DOHH2 (cell line): ENCODE data around the gene COL5A1.

ENCODE experiments used
- H3F3A ChIP-seq: fragments of 200-600 bp; sonication (generic), shearing (Covaris generic); 2 replicates; pipeline ENCODE4 v1.6.0; 2016; ENCODE audit warnings: antibody characterized with exemption, mild to moderate bottlenecking; ENCODE audit not compliant: control insufficient read depth, insufficient read depth
- H3K27ac ChIP-seq: fragments of 200-600 bp; sonication (generic); 2 replicates; pipeline ENCODE4 v1.5.1; 2014; ENCODE audit warnings: low read depth, mild to moderate bottlenecking, low read length, moderate library complexity
- H3K27me3 ChIP-seq: fragments of 200-600 bp; sonication (generic); 2 replicates; pipeline ENCODE4 v1.6.1; 2014; ENCODE audit warnings: mild to moderate bottlenecking, low read length, mixed read lengths; ENCODE audit not compliant: control insufficient read depth
- H3K36me3 ChIP-seq: fragments of 200-600 bp; sonication (generic); 2 replicates; pipeline ENCODE4 v1.6.1; 2014; ENCODE audit warnings: mild to moderate bottlenecking, low read length, moderate library complexity, mixed read lengths; ENCODE audit not compliant: control insufficient read depth
- H3K4me1 ChIP-seq: fragments of 200-600 bp; sonication (generic); 2 replicates; pipeline ENCODE4 v1.6.1; 2014; ENCODE audit warnings: mild to moderate bottlenecking, low read length, mixed read lengths; ENCODE audit not compliant: control insufficient read depth
- H3K4me2 ChIP-seq: fragments of 200-600 bp; sonication (generic); 2 replicates; pipeline ENCODE4 v1.6.0; 2014; ENCODE audit warnings: mild to moderate bottlenecking, low read length, moderate library complexity
- H3K4me3 ChIP-seq: fragments of 200-600 bp; sonication (generic); 2 replicates; pipeline ENCODE4 v1.5.1; 2014; ENCODE audit warnings: mild to moderate bottlenecking, low read length, mixed read lengths
- H3K79me2 ChIP-seq: fragments of 200-600 bp; sonication (generic); 2 replicates; pipeline ENCODE4 v1.6.1; 2014; ENCODE audit warnings: mild to moderate bottlenecking, low read length, mixed read lengths; ENCODE audit not compliant: control insufficient read depth
- H3K9me2 ChIP-seq: fragments of 200-600 bp; sonication (generic); replicated peaks from 2 replicates; pipeline ENCODE4 v1.6.1; 2014; ENCODE audit warnings: mild to moderate bottlenecking, low read length, mixed read lengths; ENCODE audit not compliant: control insufficient read depth
- H3K9me3 ChIP-seq: fragments of 200-600 bp; sonication (generic); 2 replicates; pipeline ENCODE4 v1.6.1; 2014; ENCODE audit warnings: antibody characterized with exemption, low read length, mixed read lengths; ENCODE audit not compliant: control insufficient read depth, insufficient read depth
- H4K20me1 ChIP-seq: fragments of 200-600 bp; sonication (generic); 2 replicates; pipeline ENCODE4 v1.6.0; 2014; ENCODE audit warnings: low read depth, mild to moderate bottlenecking, antibody characterized with exemption, low read length, moderate library complexity; ENCODE audit not compliant: control insufficient read depth, insufficient read depth
- EZH2phosphoT487 ChIP-seq: fragments of 200-600 bp; sonication (generic); IDR thresholded peaks from 2 replicates; pipeline ENCODE4 v1.6.1; 2017; ENCODE audit warnings: borderline replicate concordance, mild to moderate bottlenecking, antibody characterized with exemption, low read length, moderate library complexity, mixed read lengths
- TF ChIP-seq, protein P1 (sequence below): fragments of 200-600 bp; sonication (generic); IDR thresholded peaks from one replicate; pipeline ENCODE4 v1.5.1; 2014; ENCODE audit warnings: antibody characterized with exemption, mild to moderate bottlenecking, low read depth, low read length; ENCODE audit not compliant: poor library complexity, severe bottlenecking

COL5A1 gene

DNA sequence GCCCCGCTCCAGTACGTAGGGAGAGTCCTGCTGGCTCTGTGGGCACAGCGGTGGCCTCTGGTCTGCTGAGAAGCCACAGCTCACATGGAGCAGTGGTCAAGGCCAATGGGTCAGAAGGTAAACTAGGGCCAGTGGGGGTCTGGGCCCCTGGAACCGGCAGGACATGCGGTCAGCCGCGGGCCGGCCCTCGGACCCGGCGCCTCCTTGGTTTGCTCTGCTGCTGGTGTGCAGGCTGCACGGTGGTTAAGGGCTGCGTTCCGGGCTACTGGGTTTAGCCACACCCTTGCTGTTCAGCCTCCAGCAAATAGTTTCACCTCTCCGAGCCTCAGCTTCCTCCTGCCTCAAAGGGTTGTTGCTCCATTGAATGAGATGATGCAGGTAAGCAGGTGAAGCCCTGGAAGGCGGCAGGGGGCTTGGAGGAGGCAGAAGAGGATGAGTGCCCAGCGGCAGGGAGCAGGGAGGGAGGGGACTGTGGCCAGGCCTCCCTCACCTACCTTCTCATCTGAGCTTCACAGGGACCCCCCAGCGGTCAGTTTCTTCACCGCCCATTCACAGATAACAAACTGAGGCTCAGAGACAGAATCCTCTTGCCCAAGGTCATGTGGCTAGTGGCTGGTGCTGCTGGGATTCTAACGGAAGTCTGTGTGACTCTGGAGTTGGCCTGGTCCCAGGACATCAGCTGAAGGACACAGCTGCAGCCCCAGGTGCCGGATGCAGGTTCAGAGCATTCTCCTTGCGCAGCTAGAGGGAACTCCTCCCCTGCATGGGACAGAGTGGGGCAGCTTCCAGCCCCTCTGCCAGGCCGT is 3.7 kb upstream of the COL5A1 start:
- no peak for TF ChIP-seq EZH2phosphoT487
- TF ChIP-seq, protein P1, sequence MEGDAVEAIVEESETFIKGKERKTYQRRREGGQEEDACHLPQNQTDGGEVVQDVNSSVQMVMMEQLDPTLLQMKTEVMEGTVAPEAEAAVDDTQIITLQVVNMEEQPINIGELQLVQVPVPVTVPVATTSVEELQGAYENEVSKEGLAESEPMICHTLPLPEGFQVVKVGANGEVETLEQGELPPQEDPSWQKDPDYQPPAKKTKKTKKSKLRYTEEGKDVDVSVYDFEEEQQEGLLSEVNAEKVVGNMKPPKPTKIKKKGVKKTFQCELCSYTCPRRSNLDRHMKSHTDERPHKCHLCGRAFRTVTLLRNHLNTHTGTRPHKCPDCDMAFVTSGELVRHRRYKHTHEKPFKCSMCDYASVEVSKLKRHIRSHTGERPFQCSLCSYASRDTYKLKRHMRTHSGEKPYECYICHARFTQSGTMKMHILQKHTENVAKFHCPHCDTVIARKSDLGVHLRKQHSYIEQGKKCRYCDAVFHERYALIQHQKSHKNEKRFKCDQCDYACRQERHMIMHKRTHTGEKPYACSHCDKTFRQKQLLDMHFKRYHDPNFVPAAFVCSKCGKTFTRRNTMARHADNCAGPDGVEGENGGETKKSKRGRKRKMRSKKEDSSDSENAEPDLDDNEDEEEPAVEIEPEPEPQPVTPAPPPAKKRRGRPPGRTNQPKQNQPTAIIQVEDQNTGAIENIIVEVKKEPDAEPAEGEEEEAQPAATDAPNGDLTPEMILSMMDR: no peak
- Histone ChIP-seq H3K27ac (no peak overlapping the region), H3K79me2 (no peaks in the 10 kb centered on the region), H3F3A (no peaks in the 10 kb centered on the region), H3K4me1 (no peaks in the 10 kb centered on the region), H3K9me2 (no peaks in the 10 kb centered on the region), H3K4me3 (no peak overlapping the region), H3K4me2 (no peak overlapping the region), H3K36me3 (no peaks in the 10 kb centered on the region), H3K27me3 (no peaks in the 10 kb centered on the region), H3K9me3 (no peaks in the 10 kb centered on the region), H4K20me1 (no peaks in the 10 kb centered on the region)

GRCh38 chr9:134638502-134639090 is 3.0 kb upstream of the COL5A1 start:
- no peaks in the 10 kb centered on the region for H3K79me2 ChIP-seq
- H3K4me3 ChIP-seq: no peak overlapping the region
- no peaks in the 10 kb centered on the region for H3K4me1 ChIP-seq
- H3K27me3 ChIP-seq: no peaks in the 10 kb centered on the region
- H3K27ac ChIP-seq: no peak overlapping the region
- no peaks in the 10 kb centered on the region for H4K20me1 ChIP-seq
- H3K9me2 ChIP-seq: no peaks in the 10 kb centered on the region
- no peak for TF ChIP-seq EZH2phosphoT487
- TF ChIP-seq, protein P1: no peak
- H3F3A ChIP-seq: no peaks in the 10 kb centered on the region
- no peak overlapping the region for H3K4me2 ChIP-seq
- H3K9me3 ChIP-seq: no peaks in the 10 kb centered on the region
- no peaks in the 10 kb centered on the region for H3K36me3 ChIP-seq

DNA sequence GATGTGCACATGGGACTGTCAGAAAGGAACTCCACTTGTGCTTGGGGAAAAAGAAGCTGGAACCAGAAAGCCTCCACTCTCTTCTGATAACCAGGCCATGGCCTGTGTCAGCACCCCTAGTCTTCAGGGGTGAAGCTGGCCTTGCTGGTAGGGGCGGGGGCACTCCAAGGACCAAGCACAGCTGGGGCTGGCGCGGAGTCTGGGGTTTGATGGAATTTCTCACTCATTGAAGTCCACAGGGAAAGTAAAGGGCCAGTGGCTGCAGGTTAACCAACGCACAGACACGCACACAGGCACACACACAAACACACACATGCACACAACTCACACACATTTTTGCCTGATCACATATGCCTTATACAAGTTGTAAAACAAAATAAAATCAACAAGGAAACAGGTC is 1.6 kb upstream of the COL5A1 start:
- Histone ChIP-seq H3K4me2 (no peak overlapping the region), H3K4me3 (no peak overlapping the region), H4K20me1 (no peaks in the 10 kb centered on the region), H3K27me3 (no peaks in the 10 kb centered on the region), H3K9me2 (no peaks in the 10 kb centered on the region), H3K79me2 (no peaks in the 10 kb centered on the region), H3K4me1 (no peaks in the 10 kb centered on the region), H3K9me3 (no peaks in the 10 kb centered on the region), H3F3A (no peaks in the 10 kb centered on the region), H3K27ac (no peak overlapping the region), H3K36me3 (no peaks in the 10 kb centered on the region)
- no peak for TF ChIP-seq EZH2phosphoT487
- TF ChIP-seq, protein P1: no peak
